Ishikawa (cell line): ENCODE results near the gene NDOR1.

Experiments used
- CEBPB ChIP-seq: IDR thresholded peaks from 2 replicates; pipeline ENCODE4 v1.6.1; 2012
- CREB1 ChIP-seq: IDR thresholded peaks from 2 replicates; pipeline ENCODE4 v1.6.1; 2012; ENCODE audit warnings: low read depth
- EGR1 ChIP-seq: IDR thresholded peaks from 2 replicates; pipeline ENCODE4 v1.6.1; 2012
- EP300 ChIP-seq: IDR thresholded peaks from 2 replicates; pipeline ENCODE4 v1.6.1; 2012; ENCODE audit warnings: borderline replicate concordance
- FOXM1 ChIP-seq: IDR thresholded peaks from 2 replicates; pipeline ENCODE4 v1.6.1; 2012; ENCODE audit warnings: low read depth, borderline replicate concordance
- MAX ChIP-seq: IDR thresholded peaks from 2 replicates; pipeline ENCODE4 v1.6.1; 2012
- NFIC ChIP-seq: IDR thresholded peaks from 2 replicates; pipeline ENCODE4 v1.6.1; 2012
- RAD21 ChIP-seq: IDR thresholded peaks from 2 replicates; pipeline ENCODE4 v1.6.1; 2012; ENCODE audit warnings: low read depth
- REST ChIP-seq: IDR thresholded peaks from 2 replicates; pipeline ENCODE4 v1.6.1; 2012; ENCODE audit warnings: low read depth, mild to moderate bottlenecking
- TAF1 ChIP-seq: IDR thresholded peaks from 2 replicates; pipeline ENCODE4 v1.6.1; 2012; ENCODE audit warnings: low read depth, mild to moderate bottlenecking
- TCF12 ChIP-seq: IDR thresholded peaks from 2 replicates; pipeline ENCODE4 v1.6.1; 2012; ENCODE audit warnings: low read depth
- TEAD4 ChIP-seq: IDR thresholded peaks from 2 replicates; pipeline ENCODE4 v1.6.1; 2012
- USF1 ChIP-seq: IDR thresholded peaks from 2 replicates; pipeline ENCODE4 v1.6.1; 2012
- YY1 ChIP-seq: IDR thresholded peaks from 2 replicates; pipeline ENCODE4 v1.6.1; 2012; ENCODE audit warnings: low read depth
- ZBTB7A ChIP-seq: IDR thresholded peaks from 2 replicates; pipeline ENCODE4 v1.6.1; 2012; ENCODE audit warnings: low read depth

The NDOR1 gene

GRCh38 chr9:137256362-137256761, 50.9 kb downstream of the NDOR1 start:
- TF ChIP-seq RAD21 (no peak), MAX (no peak), EP300 (no peak), USF1 (no peak), EGR1 (no peak), TAF1 (no peak), REST (no peak)

- TF ChIP-seq REST (no peak), EP300 (no peak), MAX (no peak), EGR1 (no peak), CEBPB (no peak), NFIC (no peak), FOXM1 (no peak), TCF12 (no peak), USF1 (no peak), ZBTB7A (no peak), TEAD4 (no peak), TAF1 (no peak)
Measured at GRCh38 chr9:137256856-137257255, 51.4 kb downstream of the NDOR1 start.

- TF ChIP-seq CREB1 (no peak), TCF12 (no peak), USF1 (no peak), EGR1 (no peak), EP300 (no peak), MAX (no peak), YY1 (no peak), NFIC (no peak), RAD21 (no peak), ZBTB7A (no peak), TEAD4 (no peak), REST (no peak), TAF1 (no peak), CEBPB (no peak), FOXM1 (no peak)
Measured at GRCh38 chr9:137262909-137263285, 57.4 kb downstream of the NDOR1 start.

GRCh38 chr9:137263506-137263905, 58.0 kb downstream of the NDOR1 start:
- TF ChIP-seq REST (no peak), CEBPB (no peak), EP300 (no peak), FOXM1 (no peak), TEAD4 (no peak), CREB1 (no peak), USF1 (no peak), YY1 (no peak), MAX (no peak), NFIC (no peak), TAF1 (no peak), TCF12 (no peak), RAD21 (no peak), EGR1 (no peak), ZBTB7A (no peak)
